SK-N-SH (cell line): Measurements from ENCODE around the gene USP32. TPM values are rescaled to one million over a fixed set of nuclear protein-coding genes. Genes with fewer than 3 reads are reported as not detected.

ENCODE experiments used
- CHD2 ChIP-seq: fragments of 150-350 bp; IDR thresholded peaks from 2 replicates; pipeline ENCODE4 v1.6.1; 2018; ENCODE audit warnings: low read length; ENCODE audit not compliant: partially characterized antibody
- EZH2phosphoT487 ChIP-seq: fragments of 200-600 bp; sonication (generic); IDR thresholded peaks from 2 replicates; pipeline ENCODE4 v1.6.1; 2017; ENCODE audit warnings: low read depth, mixed run types, mild to moderate bottlenecking, antibody characterized with exemption, moderate library complexity, borderline replicate concordance
- FOSL2 ChIP-seq: IDR thresholded peaks from 2 replicates; pipeline ENCODE4 v1.4.0; 2012; ENCODE audit warnings: low read depth, mild to moderate bottlenecking, moderate library complexity, borderline replicate concordance
- FOXJ3 ChIP-seq: sonication (generic); formaldehyde crosslinking; IDR thresholded peaks from 2 replicates; pipeline ENCODE4 v1.5.1; 2020; ENCODE audit warnings: mild to moderate bottlenecking, missing genetic modification reagents
- GABPA ChIP-seq: IDR thresholded peaks from 2 replicates; pipeline ENCODE4 v1.4.0; 2012; ENCODE audit warnings: low read depth, mild to moderate bottlenecking
- GATA2 ChIP-seq: sonication (generic); formaldehyde crosslinking; IDR thresholded peaks from 2 replicates; pipeline ENCODE4 v1.5.0; 2020; ENCODE audit warnings: mild to moderate bottlenecking, missing genetic modification reagents
- MXI1 ChIP-seq: IDR thresholded peaks from 2 replicates; pipeline ENCODE4 v1.6.1; 2012; ENCODE audit warnings: mild to moderate bottlenecking, low read depth, low read length, improper control_type of control experiment
- PBX3 ChIP-seq: IDR thresholded peaks from 2 replicates; pipeline ENCODE4; 2012
- RAD21 ChIP-seq: IDR thresholded peaks from 2 replicates; pipeline ENCODE4 v1.6.1; 2012; ENCODE audit warnings: mild to moderate bottlenecking, low read length
- REST ChIP-seq: IDR thresholded peaks from 2 replicates; pipeline ENCODE4 v1.6.1; 2012; ENCODE audit warnings: mild to moderate bottlenecking, low read depth, low read length, moderate library complexity
- RXRA ChIP-seq: IDR thresholded peaks from 2 replicates; pipeline ENCODE4 v1.4.0; 2012; ENCODE audit warnings: low read depth, mild to moderate bottlenecking, borderline replicate concordance
- TCF12 ChIP-seq: IDR thresholded peaks from 2 replicates; pipeline ENCODE4 v1.4.0; 2012
- TEAD4 ChIP-seq: IDR thresholded peaks from 2 replicates; pipeline ENCODE4 v1.4.0; 2012; ENCODE audit warnings: mild to moderate bottlenecking, borderline replicate concordance; ENCODE audit not compliant: insufficient read depth
- USF1 ChIP-seq: IDR thresholded peaks from 2 replicates; pipeline ENCODE4 v1.4.0; 2012; ENCODE audit warnings: low read depth, borderline replicate concordance
- ZBTB33 ChIP-seq: IDR thresholded peaks from 2 replicates; pipeline ENCODE4 v1.4.0; 2012; ENCODE audit warnings: low read depth, borderline replicate concordance
- polyA plus RNA-seq, 3 experiments: library from polyadenylated mRNA; depleted of rRNA; stranded (reverse); fragments of >200 nt; gene quantifications; 2 replicates each; pipeline ENCODE4 v1.2.3, GENCODE V29; 2012

USP32 gene
- polyA plus RNA-seq, 1 of the 3 experiments (the other 2 are of a cell fraction): 25.6 TPM

- TF ChIP-seq FOSL2 (no peak), EZH2phosphoT487 (no peak), CHD2 (no peak), FOXJ3 (CRISPR knock-in tag) (no peak), TEAD4 (no peak), REST (0 out of 2 replicates have a peak, but pooled peaks have one; percentile 2), PBX3 (no peak), GATA2 (CRISPR knock-in tag) (no peak), GABPA (no peak), TCF12 (no peak), MXI1 (no peak), RXRA (no peak), ZBTB33 (no peak), RAD21 (no peak; the same call in 1 of the 2 replicates), USF1 (no peak)
- TF ChIP-seq, all 33 proteins: peak for 4
Observed at GRCh38 chr17:60391471-60392041, 377 bp downstream of the USP32 start (continued).
